Inflammatory macrophage treated with lipopolysaccharide for 1 hour (primary cell): Measurements from ENCODE around the gene CABP1.
"Not testable (repeated sequence)": the region's sequence is repeated elsewhere in the genome, so short reads cannot be mapped to it uniquely, and the experiment has no call there.

Experiments used
- DNase-seq, 2 donors: peaks; one replicate each; pipeline ENCODE4 v3.0.0-alpha.2; 2020 to 2022

Gene CABP1

DNA sequence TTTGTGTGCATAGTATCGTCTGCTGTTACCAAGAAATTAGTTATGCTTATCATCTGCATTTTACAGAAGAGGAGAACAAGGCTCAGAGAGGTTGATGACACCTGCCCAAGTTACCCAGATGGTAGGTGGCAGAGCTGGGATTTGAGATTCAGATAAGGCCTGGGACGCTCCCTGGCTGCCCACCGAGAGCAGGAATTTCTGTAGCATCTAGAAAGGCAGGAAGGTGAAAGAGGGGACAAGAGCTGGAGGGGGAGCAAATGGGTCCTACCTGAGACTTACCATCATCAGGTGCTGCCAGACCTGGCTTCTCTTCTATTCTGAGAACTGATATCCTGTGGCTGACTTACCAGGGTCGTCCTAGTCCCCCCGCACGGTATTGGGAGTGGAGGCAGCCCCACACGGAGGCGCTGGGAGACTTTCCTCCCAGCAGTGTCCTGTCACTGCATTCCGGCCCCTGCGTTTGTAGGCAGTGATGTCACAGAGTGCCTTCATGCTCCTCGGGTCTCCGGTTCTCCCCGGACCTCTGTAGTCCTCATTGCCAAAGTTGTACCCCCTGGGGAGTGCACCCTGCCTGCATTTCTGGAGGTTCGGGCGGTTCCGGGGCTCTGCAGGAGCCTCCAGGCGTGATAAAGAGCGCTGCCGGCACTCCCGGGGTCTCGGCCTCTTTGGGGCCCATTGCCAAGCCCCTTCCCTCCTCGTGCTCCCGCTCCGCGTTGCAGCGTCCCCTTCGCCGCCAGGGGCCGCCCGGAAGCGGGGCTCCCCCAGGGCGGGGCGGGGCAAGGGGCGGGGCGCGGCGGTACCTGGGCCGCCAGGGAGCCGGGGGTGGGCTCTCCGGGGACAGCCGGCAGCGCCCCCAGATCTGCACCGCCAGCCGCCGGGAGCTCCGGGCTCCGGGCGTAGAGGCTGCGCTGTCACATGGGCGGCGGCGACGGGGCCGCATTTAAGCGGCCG, at the start of gene CABP1:
Gene CABP1 (plus strand): TSS at position 856 of the 951 bp plus-strand sequence. CDS start 60 bp downstream, at position 916.
- no peak for DNase-seq

DNA sequence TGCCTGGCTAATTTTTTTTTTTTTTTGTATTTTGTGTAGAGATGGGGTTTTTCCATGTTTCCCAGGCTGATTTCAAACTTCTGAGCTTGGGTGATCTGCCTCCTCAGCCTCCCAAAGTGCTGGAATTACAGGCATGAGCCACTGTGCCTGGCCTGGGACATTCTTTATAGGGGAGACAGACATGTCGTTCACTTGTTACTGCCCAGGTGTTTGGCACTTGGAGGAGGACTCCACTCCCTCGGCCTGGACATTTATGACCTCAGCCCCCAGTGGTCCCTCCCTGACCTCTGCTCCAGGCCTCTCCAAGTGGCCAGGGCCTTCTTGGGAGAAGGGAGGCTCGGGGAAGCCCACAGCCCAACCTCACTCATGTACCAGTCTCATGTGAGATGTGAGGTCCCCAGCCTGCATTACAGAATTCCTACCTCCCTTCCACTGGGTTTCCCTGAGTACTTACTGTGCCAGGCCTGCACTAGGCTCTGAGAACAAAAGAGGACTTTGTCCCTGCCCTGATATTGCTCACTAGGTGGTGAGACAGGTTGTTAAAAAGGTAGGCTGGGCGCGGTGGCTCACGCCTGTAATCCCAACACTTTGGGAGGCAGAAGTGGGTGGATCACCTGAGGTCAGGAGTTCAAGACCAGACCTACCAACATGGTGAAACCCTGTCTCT, 49.6 kb upstream of the CABP1 start:
- no peak for DNase-seq

DNA sequence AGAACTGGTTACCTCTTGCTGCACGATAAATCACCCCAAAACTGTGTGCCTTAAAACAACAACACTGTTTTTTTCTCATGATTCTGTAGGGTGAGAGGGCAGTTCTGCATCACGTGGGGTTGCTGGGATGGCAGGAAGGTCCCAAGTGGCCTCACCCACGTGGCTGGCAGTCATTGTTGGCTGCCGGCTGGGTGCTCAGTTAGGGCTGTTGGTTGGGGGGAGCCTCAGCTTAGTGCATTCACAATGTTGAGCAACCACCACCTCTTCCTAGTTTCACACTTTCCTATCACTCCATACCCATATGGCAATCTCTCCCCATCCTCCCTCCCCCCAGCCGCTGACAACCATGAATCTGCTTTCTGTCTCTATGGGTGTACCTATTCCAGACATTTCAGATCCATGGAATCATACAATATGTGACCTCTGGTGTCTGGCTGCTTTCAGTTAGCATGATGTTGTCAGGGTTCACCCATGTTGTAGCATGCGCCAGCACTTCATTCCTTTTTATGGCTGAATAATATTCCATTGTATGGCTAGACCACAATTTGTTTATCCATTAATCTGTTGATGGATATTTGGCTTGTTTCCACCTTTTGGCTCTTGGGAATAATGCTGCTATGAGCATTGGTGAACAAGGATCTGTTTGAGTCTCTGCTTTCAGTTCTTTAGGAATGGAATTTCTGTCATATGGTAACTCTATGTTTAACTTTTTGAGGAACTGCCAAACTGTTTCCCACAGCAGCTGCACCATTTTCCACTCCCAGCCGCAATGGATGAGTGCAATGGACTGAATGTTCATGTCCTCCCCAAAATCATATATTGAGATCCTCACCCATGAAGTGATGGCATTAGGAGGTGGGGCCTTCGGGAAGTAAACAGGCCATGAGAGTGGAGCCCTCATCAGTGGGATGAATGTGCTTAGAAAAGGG, 48.0 kb upstream of the CABP1 start:
- DNase-seq: no peak

DNA sequence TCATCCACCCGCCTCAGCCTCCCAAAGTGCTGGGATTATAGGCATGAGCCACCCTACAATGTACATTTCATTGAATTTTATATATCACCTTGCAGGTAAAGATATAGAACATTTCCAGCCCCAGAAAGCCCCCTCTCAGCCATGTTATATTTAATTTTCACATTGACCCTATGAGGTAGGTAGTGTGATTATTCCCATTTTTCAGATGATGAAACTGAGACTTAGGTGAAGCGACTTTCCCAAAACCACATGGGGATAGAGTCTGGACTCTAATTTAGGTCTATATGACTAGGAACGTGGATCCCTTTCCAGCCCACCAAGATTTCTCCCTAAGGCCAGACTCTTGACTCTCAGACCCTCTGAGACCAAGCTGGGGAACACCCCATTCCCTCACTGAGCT, 43.5 kb upstream of the CABP1 start:
- DNase-seq: no peak

DNA sequence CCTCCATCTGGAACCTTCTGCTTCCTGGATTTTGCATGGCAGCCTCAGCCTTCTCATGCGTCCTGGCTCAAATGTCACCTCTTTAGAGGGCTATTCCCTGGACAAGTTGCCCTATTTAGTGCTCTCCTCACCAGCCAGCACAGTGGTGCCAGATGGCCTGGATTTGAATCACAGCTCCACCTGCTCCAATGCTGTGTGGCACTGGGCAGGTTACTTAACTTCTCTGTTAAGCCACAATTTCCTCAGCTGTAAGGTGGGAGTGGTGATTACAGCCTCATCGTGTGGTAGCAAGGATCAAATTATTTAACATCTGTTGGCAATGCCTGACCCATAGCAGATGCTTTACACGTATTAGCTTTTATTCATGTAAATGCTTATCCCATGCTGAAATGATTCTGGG, 42.6 kb upstream of the CABP1 start:
- DNase-seq: no peak

DNA sequence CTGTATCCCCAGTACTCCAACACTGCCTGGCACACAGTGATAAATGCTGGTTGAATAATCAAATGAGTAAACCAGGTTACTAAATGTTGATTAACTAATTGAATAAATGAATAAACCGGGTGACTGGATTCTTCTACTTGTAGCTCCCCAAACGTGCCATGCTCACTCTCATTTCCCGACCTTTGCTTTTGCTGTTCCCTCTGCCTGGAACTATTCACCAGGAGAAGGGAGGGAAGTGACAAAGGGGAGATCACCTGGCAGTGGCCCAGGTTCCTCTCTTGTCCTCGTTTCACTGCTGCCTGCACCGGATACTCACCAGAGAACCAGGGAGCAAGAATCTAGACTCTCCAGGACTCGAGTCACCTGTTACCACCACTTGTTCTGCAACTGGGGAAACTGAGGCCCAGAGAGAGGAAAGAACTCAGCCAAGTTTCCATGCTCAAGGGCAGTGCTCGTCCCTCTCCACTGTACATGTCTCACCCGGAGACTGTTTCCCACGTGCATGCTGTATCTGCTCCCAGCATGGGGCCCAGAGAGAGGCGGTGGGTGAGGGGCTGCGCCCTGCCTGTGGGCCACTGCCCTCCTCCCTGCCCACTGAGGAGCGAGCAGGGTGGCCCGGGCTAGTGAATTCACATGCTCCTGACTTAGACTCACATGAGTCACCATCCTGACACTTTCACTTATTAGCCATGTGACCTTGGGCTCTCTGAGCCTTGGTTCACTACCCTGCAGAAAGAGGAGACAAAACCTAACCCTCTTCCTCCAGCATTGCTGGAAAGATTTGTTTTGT, 41.6 kb upstream of the CABP1 start:
- peak; percentile 71 to 80 for DNase-seq

DNA sequence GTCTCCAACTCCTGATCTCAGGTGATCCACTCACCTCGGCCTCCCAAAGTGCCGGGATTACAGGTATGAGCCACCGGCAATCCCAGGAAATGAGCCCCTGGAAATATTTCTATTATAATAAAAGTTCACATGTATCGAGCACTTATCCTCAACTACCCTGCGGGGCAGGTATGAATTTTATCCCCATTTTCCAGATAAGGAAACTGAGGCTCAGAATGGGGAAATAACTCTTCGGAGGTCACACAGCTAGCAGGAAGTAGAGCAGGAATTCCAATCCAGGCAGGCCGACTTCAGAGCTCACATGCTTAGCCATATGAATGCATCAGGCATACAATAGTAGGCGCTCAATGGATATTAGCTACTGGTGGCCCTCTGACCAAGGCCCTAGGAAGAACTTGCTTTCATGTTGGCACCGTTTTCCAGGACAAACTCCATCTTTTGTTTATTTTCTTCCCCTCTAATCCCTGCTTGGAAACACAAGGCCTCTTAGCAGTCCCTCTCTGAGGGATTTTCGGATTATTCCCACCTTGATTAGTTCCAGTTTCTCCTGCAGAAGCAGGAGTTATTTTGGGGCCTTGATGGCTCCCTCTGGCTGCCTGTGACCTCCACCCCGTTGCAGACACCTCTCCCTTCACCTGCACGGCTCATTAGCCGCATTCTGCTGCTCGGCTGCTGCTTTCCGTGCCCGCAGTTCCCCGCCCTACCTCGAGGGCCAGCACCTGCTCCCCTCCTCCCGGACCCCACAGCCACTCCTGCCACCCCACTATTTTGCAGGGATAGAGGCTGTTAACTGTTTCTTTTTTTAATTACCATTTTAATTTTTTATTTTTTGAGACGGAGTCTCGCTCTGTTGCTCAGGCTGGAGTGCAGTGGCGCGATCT, 40.5 kb upstream of the CABP1 start:
- DNase-seq: no peak

DNA sequence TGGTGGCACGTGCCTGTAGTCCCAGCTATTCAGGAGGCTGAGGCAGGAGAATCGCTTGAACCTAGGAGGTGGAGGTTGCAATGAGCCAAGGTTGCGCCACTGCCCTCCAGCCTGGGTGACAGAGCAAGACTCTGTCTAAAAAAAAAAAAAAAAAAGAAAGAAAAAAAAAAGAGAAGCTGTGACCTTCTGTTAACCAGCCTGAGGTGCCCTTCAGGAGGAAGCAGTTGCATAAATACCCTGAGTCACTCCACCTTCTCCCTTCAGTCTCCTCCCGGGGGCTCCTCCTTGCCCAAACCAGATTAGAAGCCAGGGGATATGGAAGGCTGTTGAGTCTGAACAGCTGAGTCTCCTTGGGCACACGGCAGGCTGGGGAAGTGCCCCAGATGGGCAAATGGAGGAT, 38.0 kb upstream of the CABP1 start:
- DNase-seq: peak; percentile 54 to 74

DNA sequence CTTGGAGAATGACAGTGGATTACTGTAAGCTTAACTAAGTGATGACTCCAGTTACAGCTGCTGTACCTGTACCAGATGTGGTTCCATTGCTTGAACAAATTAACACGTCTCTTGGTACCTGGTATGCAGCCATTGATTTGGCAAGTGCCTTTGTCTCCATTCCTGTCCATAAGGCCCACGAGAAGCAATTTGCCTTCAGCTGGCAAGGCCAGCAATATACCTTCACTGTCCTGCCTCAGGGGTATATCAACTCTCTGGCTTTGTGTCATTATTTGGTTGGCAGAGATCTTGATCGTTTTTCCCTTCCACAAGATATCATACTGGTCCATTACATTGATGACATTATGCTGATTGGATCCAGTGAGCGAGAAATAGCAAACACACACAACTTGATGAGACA, 29.9 kb upstream of the CABP1 start:
- DNase-seq: no peak

DNA sequence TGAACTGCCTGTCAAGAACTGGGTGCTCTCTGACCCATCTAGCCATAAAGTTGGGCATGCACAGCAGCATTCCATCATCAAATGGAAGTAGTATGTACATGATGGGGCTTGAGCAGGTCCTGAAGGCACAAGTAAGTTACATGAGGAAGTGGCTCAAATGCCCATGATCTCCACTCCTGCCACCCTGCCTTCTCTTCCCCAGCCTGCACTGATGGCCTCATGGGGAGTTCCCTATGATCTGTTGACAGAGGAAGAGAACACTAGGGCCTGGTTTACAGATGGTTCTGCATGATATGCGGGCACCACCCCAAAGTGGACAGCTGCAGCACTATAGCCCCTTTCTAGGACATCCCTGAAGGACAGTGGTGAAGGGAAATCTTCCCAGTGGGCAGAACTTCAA, 28.9 kb upstream of the CABP1 start:
- peak in 1 of 2 donors; percentile 31 for DNase-seq

DNA sequence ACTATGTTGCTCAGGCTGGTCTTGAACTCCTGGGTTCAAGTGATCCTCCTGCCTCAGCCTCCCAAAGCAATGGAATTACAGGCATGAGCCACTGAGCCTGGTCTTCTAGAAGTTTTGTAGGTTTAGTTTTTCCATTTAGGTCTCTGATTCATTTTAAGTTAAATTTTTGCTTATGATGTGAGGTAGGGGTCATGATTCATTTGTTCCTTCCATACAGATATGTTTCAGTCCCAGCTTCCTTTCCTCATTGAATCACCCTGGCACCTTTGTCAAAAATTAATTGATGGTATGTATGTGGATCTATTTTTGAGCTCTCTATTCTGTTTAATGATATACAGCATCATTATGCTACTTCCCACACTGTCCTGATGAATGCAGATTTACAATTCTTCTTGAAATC, 25.6 kb upstream of the CABP1 start:
- DNase-seq: no peak

DNA sequence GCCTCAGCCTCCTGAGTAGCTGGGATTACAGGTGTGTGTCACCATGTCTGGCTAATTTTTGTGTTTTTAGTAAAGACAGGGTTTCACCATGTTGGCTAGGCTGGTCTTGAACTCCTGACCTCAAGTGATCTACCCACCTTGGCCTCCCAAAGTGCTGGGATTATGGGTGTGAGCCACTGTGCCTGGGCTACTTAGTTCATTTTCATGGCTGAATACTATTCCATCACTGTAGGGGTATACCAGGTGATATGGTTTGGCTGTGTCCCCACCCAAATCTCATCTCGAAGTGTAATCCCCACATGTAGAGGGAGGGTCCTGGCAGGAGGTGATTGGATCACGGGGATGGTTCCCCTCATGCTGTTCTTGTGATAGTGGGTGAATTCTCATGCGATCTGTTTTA, 23.2 kb upstream of the CABP1 start:
- DNase-seq: not testable (repeated sequence)

DNA sequence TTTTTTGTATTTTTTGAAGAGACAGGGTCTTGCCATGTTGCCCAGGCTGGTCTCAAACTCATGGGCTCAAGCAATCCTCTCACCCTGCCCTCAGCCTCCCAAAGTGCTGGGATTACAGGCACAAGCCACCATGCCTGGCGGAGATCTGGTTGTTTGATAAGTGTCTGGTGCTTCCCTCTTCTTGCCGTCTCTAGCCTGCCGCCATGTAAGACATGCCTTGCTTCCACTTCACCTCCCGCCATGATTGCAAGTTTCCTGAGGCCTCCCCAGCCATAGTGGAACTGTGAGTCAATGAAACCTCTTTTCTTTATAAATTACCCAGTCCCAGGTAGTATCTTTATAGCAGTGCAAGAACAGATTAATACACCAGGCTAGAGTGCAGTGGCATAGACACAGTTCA, 22.7 kb upstream of the CABP1 start:
- not testable (repeated sequence) for DNase-seq

DNA sequence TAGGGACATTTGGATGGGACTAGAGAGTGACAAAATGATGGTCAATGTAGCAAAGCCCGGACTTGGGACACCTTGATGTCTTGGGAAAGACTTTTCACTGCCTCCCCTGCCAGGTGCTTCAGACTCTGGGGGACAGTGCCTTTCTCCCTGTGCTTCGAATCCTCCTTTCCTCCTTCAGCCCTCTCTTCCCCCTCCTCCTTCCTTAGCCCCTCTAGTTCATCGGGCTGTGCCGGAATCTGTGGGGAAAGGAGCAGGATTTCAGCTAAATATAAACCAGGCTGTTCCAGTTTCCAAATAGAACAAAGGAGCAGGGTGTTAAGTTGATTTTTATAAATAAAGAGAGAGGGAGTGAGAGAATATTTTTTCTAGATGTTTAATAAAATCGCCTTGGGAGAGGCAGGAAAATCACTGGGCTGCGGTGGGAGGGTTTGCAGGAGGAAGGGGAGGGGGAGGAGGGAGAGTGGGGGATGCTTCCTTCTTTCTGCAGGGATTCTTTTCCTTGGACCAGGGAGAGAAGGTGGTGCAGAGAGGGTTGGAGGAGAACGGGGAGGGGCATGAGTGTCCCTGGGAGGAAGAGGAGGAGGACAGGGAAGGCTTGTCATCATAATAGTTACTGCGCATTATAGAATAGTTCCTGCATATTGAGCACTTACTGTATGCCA, 21.3 kb upstream of the CABP1 start:
- DNase-seq: no peak

DNA sequence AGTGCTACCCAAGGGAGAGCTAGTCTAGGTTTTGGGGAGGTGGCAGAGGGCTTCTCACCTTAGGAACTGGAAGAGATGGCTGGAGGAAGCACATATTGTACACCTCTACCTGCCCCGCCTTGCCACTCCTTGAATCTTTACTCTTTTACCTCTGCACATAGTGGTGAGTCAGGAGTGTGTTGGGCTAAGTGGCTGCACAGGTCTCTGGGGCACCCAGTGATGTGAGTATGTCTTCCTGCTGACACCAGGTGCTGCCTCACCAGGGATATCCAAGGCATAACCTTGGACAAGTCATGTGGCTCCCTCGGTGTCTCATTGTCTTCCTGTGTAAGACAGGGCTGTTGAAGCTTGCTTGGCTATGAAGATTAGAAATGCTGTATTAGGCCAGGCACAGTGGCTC, 19.8 kb upstream of the CABP1 start:
- DNase-seq: no peak

DNA sequence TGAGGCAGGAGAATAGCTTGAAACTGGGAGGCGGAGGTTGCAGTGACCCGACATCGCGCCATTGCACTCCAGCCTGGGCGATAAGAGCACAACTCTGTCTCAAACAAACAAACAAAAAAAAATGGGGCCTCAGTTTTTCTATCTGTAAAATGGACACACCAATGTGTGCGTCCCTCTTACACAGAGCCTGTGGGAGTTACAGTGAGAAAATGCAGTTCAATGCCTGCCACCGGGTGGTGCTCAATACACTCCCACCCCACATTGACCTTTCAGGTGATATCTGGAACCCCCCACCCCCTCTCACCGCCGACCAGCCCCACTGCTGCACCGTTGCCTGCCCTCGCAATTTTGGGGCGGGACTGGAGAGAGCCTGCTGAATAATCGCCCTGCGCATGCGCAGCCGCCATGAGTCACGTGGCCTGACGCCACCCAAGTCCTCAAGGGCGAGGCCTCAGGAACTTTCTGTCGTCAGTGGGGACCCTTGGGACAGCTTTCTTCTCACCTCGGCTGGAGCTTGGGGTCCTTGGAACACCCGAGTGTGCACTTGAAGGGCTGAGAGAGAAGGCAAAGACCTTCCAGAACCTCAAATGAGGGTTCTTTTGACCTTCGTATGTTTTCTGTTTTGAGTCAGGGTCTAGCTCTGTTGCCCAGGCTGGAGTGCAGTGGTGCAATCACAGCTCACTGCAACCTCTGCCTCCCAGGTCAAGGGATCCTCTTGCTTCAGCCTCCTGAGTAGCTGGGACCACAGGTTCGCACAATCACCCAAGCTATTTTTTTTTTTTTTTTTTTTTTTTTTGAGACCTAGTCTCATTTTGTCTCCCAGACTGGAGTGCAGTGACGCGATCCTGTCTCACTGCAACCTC, 14.6 kb upstream of the CABP1 start:
- no peak for DNase-seq

DNA sequence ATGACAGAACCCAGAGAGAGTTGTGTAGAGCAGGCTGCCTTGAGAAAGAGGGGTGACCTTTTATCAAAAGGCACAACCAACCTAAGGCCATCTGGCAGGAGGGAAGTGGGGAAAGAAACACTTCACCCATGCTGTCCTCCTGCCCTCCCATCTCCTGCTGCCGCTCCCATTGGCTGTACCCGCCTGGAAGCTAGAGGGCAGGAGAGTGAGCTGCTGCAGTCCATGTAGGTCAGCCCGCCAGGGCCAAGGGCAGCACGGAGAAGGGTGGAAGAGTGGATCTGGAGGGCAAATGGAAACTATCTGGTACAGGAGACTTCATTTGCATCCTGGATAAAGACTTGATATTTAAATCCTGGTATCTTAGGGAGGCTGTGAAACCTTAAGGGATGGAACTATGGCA, 11.5 kb upstream of the CABP1 start:
- DNase-seq: no peak

DNA sequence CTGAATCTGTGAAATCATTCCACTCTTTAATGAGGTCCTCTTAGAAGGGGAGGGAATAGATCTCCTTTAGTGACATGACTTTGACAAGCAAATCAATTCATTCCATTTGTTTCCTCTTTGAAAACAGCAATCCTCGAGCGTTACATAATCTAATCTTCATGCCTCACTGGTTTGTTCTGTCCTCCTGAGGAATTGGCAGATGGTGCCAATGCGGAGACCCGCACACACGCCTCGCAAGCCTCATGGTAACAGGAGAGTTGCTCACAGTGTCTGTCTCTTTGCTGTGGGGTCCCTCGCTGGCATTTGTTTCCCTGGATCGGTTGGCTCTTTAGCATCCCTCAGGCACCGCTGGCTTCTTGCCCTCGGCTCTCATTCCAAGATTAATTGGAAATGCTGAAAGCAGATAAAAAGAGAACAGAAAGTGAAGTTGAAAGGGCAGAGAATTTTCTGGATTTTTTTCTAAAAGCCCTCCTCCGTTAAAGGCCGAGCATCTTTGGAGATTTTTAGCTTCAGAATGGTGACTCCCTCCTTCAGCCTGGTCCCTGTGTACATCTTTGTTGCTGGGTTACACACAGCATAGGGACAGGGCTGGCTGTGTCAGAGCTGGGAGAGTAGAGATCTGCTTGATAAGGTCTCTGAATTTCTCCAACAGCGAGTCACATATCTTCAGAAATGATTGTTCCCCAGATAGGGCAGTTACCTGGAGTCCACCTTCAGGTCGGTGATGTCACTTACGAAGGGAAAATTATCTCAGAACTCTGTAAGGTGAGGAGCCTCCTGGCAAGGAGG, 10.1 kb upstream of the CABP1 start:
- DNase-seq: no peak

DNA sequence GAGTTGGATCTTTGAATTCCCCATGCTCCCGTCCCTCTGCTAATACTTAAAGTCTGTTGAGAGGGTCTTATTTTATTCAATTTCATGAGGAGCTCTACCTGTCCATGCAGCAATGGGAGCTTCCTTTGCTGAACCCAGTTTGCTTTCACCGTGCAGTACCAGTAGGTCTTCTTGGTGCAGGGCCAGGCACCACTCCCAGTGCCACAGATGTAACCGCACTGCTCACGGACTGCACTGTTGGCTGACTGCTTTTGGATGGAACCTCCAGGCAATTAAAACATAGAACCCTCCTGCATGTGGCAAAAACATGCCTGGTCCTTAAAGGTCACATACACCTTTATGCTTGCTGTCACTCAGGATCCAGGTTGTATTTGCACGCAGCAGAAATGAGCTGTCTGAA, 9.3 kb upstream of the CABP1 start:
- no peak for DNase-seq
